Psoas muscle (tissue), 8 donors: ENCODE results near the gene RIPOR3. TPM values are rescaled to one million over a fixed set of nuclear protein-coding genes. Genes with fewer than 3 reads are reported as not detected.
A peak's percentile ranks its signal among the peaks of the same experiment; 100 is the strongest.

ENCODE experiments used
- ATAC-seq, 4 donors: fragments of 200-7000 bp; cut with Tn5 transposase; one replicate each; pipeline ENCODE4 v1.9.1; 2020; ENCODE audit warnings: moderate library complexity in 3 of 4, mild to moderate bottlenecking in 2 of 4
- DNase-seq, 2 donors: peaks; one replicate each; pipeline ENCODE4 v3.0.0-alpha.2; 2020
- H3K27ac ChIP-seq: fragments of 200-600 bp; one replicate; pipeline ENCODE4 v1.8.0; 2022
- H3K27me3 ChIP-seq, 3 donors: fragments of 200-600 bp in 1 of 3; one replicate each; pipeline versions ENCODE4 v1.6.1 to v1.8.0; 2013 to 2022; ENCODE audit warnings: low read length in 2 of 3, mild to moderate bottlenecking in 2 of 3, moderate library complexity in 1 of 3; ENCODE audit not compliant: insufficient read depth in 3 of 3
- H3K36me3 ChIP-seq, 2 donors: fragments of 200-600 bp in 1 of 2; one replicate each; pipeline versions ENCODE4 v1.6.1 to v1.8.0; 2013 to 2022; ENCODE audit warnings: low read depth in 1 of 2, mild to moderate bottlenecking in 1 of 2, moderate library complexity in 1 of 2; ENCODE audit not compliant: insufficient read depth in 1 of 2
- H3K4me1 ChIP-seq: fragments of 200-600 bp; one replicate; pipeline ENCODE4 v1.8.0; 2022
- H3K4me3 ChIP-seq: fragments of 200-600 bp; one replicate; pipeline ENCODE4 v1.8.0; 2022; ENCODE audit warnings: mild to moderate bottlenecking
- H3K9me3 ChIP-seq: fragments of 200-600 bp; one replicate; pipeline ENCODE4 v1.8.0; 2022
- CTCF ChIP-seq: fragments of 200-600 bp; IDR thresholded peaks from one replicate; pipeline ENCODE4 v1.8.0; 2022; ENCODE audit warnings: antibody characterized with exemption
- WGBS, 3 donors: extraction: QIAGEN DNeasy Blood & Tissue Kit; methylation state at CpG; one replicate each; pipeline versions ENCODE4 v1.1.6 to v1.1.7; 2013; 5-methylcytosine and 5-hydroxymethylcytosine counted together
- intact Hi-C, 2 donors: fragments of 100-400 bp; cut with DNase I; formaldehyde crosslinking; loops; one replicate each; pipeline versions ENCODE4 v1.11.0 to v1.14.2; 2022
- polyA plus RNA-seq, 3 donors: library from polyadenylated mRNA; stranded (reverse); fragments of 200-250 nt; gene quantifications; one replicate each; pipeline ENCODE4 v1.2.3, GENCODE V29; 2013
- total RNA-seq, 4 donors: library from RNA; stranded (reverse); fragmentation: NEBNext Ultra II Directional in 2 of 4; extraction: Animal tissue kit (Norgen Biotek cat#: 25700) in 2 of 4; gene quantifications; one replicate each; pipeline versions ENCODE4 v1.2.1 to v1.2.4, GENCODE V29; 2021 to 2023
- donor health status: healthy with polysubstance abuse.
- donor health status: DM: no; HTN: no; CAD: no; lungs with moderate emphysema.
- donor health status: Bipolar disorder and iron deficiency.
- donor health status: healthy.
- donor health status: DM: yes; HTN: yes; CAD: no.
- donor health status: DM: no; HTN: no; CAD: no.
- donor health status: DM: no; HTN: no; CAD: no.
- donor health status: DM: yes; HTN: yes; CAD: no.

The RIPOR3 gene
- total and polyA plus RNA-seq, 7 donors: 3.1 to 5.7 (median 5.2) TPM

DNA sequence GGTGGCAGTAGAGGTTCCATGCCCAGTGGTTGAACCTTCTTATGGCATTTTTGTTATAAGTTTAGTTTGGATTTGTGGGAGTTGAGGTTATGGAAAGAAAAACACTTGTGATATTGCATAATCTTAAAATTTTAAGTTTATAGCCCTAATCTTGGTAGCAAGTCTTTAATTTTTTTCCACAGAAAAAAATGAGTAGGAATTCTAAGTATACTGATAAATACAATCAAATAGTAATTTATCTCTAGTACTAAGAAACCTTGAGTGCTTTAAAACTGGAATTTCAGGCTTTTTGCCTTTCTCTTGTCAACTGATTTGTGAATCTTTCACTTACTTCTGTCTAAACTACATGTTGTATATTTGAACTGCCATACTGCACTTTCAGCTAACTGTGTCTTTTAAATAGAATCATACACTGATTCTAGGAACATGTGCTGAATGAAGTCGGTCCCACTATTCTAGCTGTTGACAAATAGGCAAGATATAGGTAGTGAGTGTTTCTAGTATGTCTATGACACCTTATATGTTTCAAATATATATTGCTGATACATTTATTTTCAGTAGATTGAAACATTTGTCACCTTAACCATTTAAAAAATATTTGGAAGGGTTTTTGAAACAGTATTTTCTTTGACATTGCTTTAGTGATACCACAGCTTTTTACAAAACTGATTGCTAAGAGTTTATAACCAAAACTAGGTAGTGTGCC is 42.5 kb upstream of the RIPOR3 start:
- ATAC-seq (no peak), DNase-seq (no peak)
- H3K9me3 ChIP-seq: no peaks in the 10 kb centered on the region
- TF ChIP-seq CTCF: no peak
- H3K27me3 ChIP-seq: no peaks in the 10 kb centered on the region
- H3K4me3 ChIP-seq: no peak overlapping the region
- H3K27ac ChIP-seq: no peak overlapping the region
- intact Hi-C loops: no loop called here
- H3K4me1 ChIP-seq: peaks cover 9% of the 10 kb centered on the region
- WGBS, 3 donors: 52 to 83% (median 80%) methylated on average over 1 of the region's 1 CpG
- H3K36me3 ChIP-seq: no peaks in the 10 kb centered on the region

DNA sequence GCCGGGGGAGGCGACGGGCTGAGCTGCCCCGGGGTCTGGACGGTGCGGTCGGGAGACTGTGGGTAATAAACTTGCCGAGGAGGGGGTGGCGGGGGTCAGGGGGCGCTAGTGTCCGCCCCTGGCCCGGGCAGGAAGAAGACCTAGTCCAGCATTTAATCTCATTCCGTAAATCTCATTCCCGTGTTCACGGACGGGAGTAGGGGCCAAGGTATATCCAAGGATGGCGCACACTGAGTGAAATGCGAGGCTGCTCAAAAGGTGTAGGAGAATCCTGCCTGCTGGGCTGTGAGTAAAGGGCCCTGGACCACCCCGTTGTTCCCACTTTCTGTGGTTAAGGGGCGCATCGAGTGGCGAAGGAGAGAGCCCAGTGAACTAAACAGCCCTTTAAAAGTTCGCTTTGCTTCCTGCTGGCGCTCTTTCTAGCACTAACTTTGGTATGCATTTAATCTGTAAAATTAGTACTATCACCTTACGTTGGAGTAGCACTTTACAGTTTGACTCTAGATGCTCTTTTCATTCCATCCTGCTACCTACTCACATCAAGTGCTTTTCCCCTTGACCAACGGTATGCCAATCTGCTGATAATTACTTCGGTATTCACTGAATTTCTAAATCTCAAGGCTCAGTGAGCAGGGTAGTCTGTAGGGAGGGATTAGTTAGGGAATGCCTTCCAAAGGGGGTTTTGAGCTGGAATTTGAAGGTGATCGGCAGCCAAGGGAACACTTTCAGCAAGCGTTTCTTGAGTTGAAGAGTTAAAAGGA is 40.8 kb upstream of the RIPOR3 start:
- ATAC-seq: no peak
- intact Hi-C loops: no loop called here

GRCh38 chr20:50731055-50731929 is 40.0 kb upstream of the RIPOR3 start, which contains the start of gene PARD6B:
Gene PARD6B (plus strand): TSS chr20:50731580. CDS start chr20:50731787, 207 bp downstream.
- intact Hi-C loops: no loop called here
- no peaks in the 10 kb centered on the region for H3K27me3 ChIP-seq
- no peak for TF ChIP-seq CTCF
- no peaks in the 10 kb centered on the region for H3K36me3 ChIP-seq
- H3K9me3 ChIP-seq: no peaks in the 10 kb centered on the region
- peak within 1 kb of the TSS; percentile 91 for H3K4me3 ChIP-seq
- WGBS, 3 donors: 0 to 1% (median 0%) methylated on average over 86 to 113 of the region's 114 CpGs
- ATAC-seq (peak; percentile 96 to 99 (median 98)), DNase-seq (peak; percentile 95 to 98)
- peaks cover 9% of the 10 kb centered on the region for H3K4me1 ChIP-seq
- H3K27ac ChIP-seq: peak within 1 kb of the TSS; percentile 69

More for the DNA sequence above, 40.8 kb upstream of the RIPOR3 start:
- DNase-seq: no peak
- 14 to 19% (median 19%) methylated on average over 27 to 29 of the region's 29 CpGs for WGBS, 3 donors
- TF ChIP-seq CTCF: no peak
- H3K27ac ChIP-seq: peak overlapping the region; percentile 69
- no peaks in the 10 kb centered on the region for H3K27me3 ChIP-seq
- no peaks in the 10 kb centered on the region for H3K36me3 ChIP-seq
- H3K4me3 ChIP-seq: peak overlapping the region; percentile 91
- peaks cover 9% of the 10 kb centered on the region for H3K4me1 ChIP-seq
- no peaks in the 10 kb centered on the region for H3K9me3 ChIP-seq

GRCh38 chr20:50730765-50731054 is 39.4 kb upstream of the RIPOR3 start:
- H3K4me3 ChIP-seq: peak overlapping the region; percentile 91
- no peaks in the 10 kb centered on the region for H3K27me3 ChIP-seq
- peaks cover 10% of the 10 kb centered on the region for H3K4me1 ChIP-seq
- no peaks in the 10 kb centered on the region for H3K9me3 ChIP-seq
- ATAC-seq (no peak), DNase-seq (no peak)
- no peaks in the 10 kb centered on the region for H3K36me3 ChIP-seq
- H3K27ac ChIP-seq: peak overlapping the region; percentile 69
- TF ChIP-seq CTCF: no peak
- intact Hi-C loops: no loop called here
- WGBS, 3 donors: 1% methylated on average over 9 to 35 of the region's 35 CpGs
